NCI-H2029 (cell line): ENCODE results near the gene STAT6.
"Not testable (repeated sequence)": the region's sequence is repeated elsewhere in the genome, so short reads cannot be mapped to it uniquely, and the experiment has no call there.

Source experiments
- DNase-seq: peaks from one replicate; lab custom pipeline; 2025; lab: John Stamatoyannopoulos, UW

The STAT6 gene

GRCh38 chr12:57127101-57127725, 16.1 kb upstream of the STAT6 start:
- peak; percentile 9 for DNase-seq

GRCh38 chr12:57126561-57126960, 15.4 kb upstream of the STAT6 start:
- no peak for DNase-seq

- DNase-seq: no peak
These were observed 14.9 kb upstream of the STAT6 start for GRCh38 chr12:57126061-57126460.

DNA sequence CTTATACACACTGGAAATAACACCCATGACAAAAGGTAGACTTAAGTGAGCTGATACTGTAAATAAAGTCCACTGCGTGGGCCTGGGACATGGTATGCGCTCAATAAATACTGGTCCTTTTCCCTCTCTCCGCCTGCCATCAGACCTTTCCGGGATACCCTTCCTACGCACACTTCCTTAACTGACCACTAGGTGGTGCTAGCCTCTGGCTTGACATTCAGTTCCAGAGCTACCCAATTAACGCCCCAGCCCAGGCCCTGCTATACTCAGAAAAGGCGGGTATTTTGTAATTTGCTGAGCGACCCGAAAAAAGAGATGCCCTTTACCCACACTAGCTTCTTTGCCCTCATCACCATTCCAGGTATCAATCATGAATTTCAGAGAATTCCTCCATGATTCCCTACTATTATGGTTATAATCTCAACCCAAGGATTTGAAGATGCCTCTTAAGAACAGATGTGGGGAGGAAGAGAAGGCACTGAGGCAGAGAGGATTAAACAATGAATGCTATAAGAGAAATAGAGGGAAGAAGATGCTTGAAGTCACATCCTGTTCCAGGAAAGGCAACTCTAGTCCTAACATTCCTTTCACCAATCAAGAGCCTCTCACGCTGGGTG, 13.2 kb upstream of the STAT6 start:
- DNase-seq: peak; percentile 48

- no peak for DNase-seq
These were observed 12.7 kb upstream of the STAT6 start for GRCh38 chr12:57123813-57124212.

DNA sequence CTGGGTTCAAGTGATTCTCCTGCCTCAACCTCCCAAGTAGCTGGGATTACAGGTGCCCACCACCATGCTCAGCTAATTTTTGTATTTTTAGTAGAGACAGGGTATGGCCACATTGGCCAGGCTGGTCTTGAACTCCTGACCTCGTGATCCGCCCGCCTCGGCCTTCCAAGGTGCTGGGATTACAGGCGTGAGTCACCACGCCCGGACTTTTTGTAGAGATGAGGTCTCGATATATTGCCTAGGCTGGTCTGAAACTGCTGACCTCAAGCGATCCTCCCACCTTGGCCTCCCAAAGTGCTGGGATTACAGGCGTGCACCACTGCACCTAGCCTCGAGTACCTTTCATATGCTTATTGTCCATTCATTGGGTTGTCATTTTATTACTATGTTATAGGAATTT, 9.6 kb upstream of the STAT6 start:
- not testable (repeated sequence) for DNase-seq

- DNase-seq: no peak
These were observed 8.3 kb upstream of the STAT6 start for GRCh38 chr12:57119294-57120085.

DNA sequence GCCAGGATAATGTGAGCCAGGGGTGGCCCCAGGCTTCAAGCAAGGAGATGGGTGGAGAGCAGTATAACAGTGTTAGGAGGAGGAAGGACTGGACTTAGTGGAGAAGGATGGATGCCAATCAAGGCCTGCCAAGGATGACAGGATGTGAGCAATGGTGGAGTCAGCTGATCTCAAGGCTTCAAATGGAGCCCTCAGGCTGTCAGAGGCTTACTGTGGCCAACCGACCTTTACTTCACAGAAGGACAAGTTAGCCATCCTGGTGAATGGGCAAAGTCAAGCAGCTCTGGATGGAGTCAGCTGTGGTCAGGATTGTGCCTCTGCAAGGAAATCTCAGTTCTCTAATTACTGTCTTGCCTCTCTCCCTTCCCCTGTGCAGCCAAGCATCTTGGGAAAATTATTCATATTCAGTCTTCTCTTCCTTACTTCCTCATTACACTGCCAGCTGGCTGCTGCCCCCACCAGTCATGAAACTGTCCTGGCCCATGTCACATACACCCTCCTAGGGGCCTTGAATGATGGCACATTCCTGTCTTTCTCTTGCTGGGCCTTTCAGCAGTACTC, 7.6 kb upstream of the STAT6 start:
- no peak for DNase-seq

DNA sequence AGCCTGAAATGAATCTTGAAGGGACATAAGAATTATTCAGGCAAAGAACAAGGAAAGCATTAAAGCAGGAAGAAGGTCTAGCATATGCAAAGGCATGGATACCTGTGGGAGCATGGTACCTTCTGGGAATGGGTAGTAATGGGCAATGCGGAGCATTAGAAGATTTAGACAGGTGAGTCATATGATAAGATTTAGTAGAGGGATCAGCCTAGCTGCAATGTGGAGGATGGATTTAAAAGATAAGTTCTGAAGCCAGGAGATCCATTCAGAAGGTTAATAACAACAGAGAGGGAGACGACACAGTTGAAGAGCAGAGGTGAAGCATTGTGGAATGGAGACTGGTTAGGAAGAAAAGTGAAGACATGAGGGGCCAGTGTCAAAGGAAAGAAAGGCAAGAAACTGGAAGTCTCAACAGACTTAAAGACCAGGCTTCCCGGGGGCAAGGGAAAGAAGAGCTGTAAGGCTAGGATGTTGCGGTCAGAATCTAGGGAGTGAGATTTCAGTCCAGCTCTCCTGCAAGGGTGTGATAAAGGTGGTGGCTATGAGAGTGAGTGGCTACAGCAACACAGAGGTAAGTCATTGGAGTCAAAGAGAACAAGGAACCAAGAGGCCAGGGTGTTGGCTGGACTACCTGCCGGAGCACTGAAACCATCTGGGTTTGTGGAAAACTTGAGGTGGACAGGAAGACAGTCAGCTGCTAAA, 5.6 kb upstream of the STAT6 start:
- DNase-seq: no peak

DNA sequence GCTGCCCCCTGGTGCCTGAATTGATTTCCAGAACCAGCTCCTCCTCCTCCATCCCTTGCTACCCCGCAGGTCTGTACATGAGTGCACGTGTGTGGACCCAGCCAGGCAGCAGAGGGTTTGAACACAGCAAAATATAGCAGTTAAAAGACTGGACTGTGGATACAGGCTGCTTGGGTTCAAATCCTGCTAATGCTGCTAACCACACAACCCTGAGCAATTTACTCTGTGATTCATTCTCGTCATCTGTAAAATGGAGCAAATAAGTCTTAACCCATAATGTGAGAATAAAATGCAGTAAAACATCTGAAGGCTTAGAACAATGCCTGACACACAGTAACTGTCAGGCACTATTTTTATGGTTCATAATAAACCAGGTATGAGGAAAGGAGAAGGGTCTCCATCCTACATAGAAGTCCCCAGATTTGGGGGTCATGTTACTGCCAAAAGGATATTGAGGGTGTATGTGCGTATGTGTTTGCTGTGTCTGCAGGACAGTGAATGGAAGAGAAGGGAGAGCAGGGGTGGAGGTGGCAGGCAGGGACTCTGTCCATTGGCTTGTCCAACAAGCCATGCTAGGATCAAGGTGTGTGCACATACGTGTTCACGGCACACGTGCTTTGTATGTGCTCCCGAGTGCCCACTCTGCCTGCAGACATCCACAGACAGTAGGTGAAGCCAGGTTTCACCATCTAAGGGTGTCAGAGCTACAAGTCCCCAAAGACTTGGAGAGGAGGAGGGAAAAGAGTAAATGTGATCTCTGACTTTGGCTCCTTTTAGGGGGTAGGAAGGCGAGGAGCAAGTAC, 1.5 kb upstream of the STAT6 start:
- DNase-seq: no peak

- DNase-seq: no peak
These were observed 795 bp downstream of the STAT6 start for GRCh38 chr12:57110104-57111030.

- DNase-seq: no peak
These were observed 1.7 kb downstream of the STAT6 start for GRCh38 chr12:57109207-57110103.

- no peak for DNase-seq
These were observed 3.6 kb downstream of the STAT6 start for GRCh38 chr12:57107456-57108155.

DNA sequence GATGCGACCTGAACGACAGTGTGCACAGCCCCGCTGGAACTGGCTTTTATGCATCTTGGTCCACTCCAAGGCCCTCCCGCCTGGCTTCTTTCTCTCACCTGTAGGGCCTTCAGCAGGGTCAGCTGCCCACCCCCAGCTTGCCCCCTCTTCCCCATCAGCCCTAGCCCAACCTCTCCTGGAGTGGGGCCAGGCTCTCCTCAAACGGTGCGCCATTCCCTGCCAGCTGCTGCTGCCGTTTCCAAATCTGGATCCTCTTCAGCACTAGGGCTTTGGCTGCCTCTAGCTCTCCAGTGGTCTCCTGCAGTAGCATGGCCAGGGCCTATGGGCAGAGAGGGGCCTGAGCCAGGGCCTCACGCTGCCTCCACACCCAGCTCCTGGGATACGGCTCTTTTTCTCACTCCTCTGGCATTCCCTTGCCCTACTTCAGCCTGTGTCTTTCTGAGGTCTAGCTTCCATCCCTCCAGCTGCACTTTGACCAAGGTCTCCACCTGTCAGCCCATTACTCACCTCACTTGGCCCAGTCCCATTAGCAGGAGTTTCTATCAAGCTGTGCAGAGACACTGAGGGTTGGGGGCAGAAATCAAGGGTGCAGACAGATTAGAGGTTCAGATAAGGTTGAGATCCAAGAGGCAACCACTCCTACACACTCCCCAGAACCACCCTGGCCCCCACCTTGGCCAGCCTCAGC, 5.0 kb downstream of the STAT6 start:
- DNase-seq: no peak

DNA sequence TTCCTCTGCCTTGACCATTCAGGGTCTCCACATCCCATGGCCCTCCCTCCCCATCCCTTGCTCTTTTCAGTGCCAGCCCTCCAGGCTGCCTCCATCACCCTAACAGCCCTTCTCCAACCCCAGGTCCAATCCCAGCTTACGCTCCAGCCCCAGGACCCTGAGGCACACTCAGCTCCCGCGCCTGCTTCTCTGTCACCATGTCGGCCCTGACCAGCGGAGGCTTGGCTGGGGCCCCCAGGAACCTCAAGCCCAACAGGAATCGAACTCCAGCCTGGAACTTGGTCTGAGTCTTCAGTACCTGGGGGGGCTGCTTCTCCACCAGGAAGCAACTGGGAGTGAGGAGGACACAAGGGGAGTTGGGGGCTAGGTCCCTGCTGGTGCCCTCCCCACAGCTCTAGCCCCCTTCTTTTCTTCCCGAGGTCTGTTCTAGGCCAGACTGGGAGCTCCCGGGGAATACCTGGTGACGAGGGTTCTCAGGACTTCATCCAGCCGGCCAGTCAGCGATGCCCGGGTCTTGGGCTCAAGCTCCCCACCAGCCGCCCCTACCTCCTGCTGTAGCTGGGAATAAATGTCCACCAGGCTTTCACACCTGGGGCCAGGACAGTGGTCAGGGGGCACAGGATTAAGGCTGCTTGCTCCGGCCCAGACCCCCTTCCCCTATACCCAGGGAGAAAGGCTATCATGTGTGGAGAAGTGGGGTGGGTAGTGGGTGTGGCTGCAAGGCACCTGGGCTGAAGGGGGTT, 6.0 kb downstream of the STAT6 start:
- no peak for DNase-seq

GRCh38 chr12:57104292-57104910, 6.8 kb downstream of the STAT6 start:
- no peak for DNase-seq

DNA sequence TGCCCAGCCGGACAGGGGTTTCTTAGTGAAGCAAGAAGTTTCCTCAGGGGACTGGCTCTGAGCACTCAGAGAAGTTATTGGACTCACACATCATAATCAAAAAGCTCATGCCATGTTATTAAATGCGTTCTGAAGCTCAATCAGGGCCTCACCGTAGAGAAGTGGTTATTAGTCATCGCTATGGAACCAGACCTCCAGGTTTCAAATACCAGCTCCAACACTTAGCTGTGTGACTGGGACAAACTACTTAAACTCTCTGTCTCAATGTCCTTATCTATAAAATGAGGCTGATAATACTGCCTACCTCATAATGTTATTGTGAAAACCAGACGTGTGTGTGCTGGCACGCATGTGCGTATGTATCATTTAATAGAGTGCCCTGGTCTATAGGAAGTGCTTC, 7.3 kb downstream of the STAT6 start:
- no peak for DNase-seq
